HCT116 (cell line): ENCODE data around the gene ESRRG.

Experiments used
- CEBPB ChIP-seq: IDR thresholded peaks from 2 replicates; pipeline ENCODE4 v1.6.1; 2012; ENCODE audit warnings: low read depth
- CTCF ChIP-seq, 3 experiments: fragments of 200-600 bp in 1 of 3; sonication (generic) in 1 of 3; IDR thresholded peaks in 2 of 3; conservative IDR thresholded peaks in 1 of 3; 2 replicates each; pipeline ENCODE4 v1.5.1; 2012 to 2017; ENCODE audit warnings: low read depth in 2 of 3, low read length in 2 of 3, antibody characterized with exemption in 1 of 3, borderline replicate concordance in 1 of 3, control low read depth in 1 of 3, mild to moderate bottlenecking in 1 of 3, mixed read lengths in 1 of 3, mixed run types in 1 of 3, moderate library complexity in 1 of 3; ENCODE audit not compliant: insufficient read depth in 1 of 3
- EGR1 ChIP-seq: IDR thresholded peaks from 2 replicates; pipeline ENCODE4 v1.6.1; 2012; ENCODE audit warnings: low read depth
- EZH2 ChIP-seq: fragments of 200-600 bp; sonication (generic); IDR thresholded peaks from 2 replicates; pipeline ENCODE4 v1.6.1; 2017; ENCODE audit warnings: antibody characterized with exemption, mixed run types
- FOSL1 ChIP-seq: IDR thresholded peaks from 2 replicates; pipeline ENCODE4 v1.6.1; 2012; ENCODE audit warnings: low read depth
- POLR2A ChIP-seq: IDR thresholded peaks from 2 replicates; pipeline ENCODE4 v1.7.0; 2011; ENCODE audit warnings: borderline replicate concordance; ENCODE audit not compliant: insufficient read depth, insufficient read length; ENCODE audit errors: extremely low read depth
- POLR2AphosphoS5 ChIP-seq: IDR thresholded peaks from 2 replicates; pipeline ENCODE4 v1.6.1; 2011; ENCODE audit warnings: mild to moderate bottlenecking, low read depth, low read length, moderate library complexity
- RAD21 ChIP-seq: IDR thresholded peaks from 2 replicates; pipeline ENCODE4 v1.6.1; 2012; ENCODE audit warnings: low read depth, mild to moderate bottlenecking
- SIN3A ChIP-seq: IDR thresholded peaks from 2 replicates; pipeline ENCODE4 v1.6.1; 2012; ENCODE audit warnings: low read depth
- SP1 ChIP-seq: IDR thresholded peaks from 2 replicates; pipeline ENCODE4 v1.6.1; 2012; ENCODE audit warnings: low read depth
- YY1 ChIP-seq: IDR thresholded peaks from 2 replicates; pipeline ENCODE4 v1.6.1; 2011; ENCODE audit warnings: low read length, low read depth, moderate library complexity, mild to moderate bottlenecking; ENCODE audit not compliant: insufficient replicate concordance; ENCODE audit errors: extremely low read depth
- TF ChIP-seq, protein P1 (sequence below): IDR thresholded peaks from 2 replicates; pipeline ENCODE4 v1.6.1; 2012
- TF ChIP-seq, protein P2 (sequence below): IDR thresholded peaks from 2 replicates; pipeline ENCODE4 v1.6.1; 2012; ENCODE audit warnings: low read depth

- no peak for TF ChIP-seq CTCF (IDR thresholded peaks at IDR 0.05 in 2 of 3, conservative IDR thresholded peaks at IDR 0.05 in 1 of 3; ENCODE audit: borderline replicate concordance in 1 of 3, insufficient read depth in 1 of 3, low read depth in 2 of 3, low read length in 2 of 3)
- no peak for TF ChIP-seq YY1
- TF ChIP-seq, protein P1, sequence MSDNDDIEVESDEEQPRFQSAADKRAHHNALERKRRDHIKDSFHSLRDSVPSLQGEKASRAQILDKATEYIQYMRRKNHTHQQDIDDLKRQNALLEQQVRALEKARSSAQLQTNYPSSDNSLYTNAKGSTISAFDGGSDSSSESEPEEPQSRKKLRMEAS, result no peak
- TF ChIP-seq, protein P2, sequence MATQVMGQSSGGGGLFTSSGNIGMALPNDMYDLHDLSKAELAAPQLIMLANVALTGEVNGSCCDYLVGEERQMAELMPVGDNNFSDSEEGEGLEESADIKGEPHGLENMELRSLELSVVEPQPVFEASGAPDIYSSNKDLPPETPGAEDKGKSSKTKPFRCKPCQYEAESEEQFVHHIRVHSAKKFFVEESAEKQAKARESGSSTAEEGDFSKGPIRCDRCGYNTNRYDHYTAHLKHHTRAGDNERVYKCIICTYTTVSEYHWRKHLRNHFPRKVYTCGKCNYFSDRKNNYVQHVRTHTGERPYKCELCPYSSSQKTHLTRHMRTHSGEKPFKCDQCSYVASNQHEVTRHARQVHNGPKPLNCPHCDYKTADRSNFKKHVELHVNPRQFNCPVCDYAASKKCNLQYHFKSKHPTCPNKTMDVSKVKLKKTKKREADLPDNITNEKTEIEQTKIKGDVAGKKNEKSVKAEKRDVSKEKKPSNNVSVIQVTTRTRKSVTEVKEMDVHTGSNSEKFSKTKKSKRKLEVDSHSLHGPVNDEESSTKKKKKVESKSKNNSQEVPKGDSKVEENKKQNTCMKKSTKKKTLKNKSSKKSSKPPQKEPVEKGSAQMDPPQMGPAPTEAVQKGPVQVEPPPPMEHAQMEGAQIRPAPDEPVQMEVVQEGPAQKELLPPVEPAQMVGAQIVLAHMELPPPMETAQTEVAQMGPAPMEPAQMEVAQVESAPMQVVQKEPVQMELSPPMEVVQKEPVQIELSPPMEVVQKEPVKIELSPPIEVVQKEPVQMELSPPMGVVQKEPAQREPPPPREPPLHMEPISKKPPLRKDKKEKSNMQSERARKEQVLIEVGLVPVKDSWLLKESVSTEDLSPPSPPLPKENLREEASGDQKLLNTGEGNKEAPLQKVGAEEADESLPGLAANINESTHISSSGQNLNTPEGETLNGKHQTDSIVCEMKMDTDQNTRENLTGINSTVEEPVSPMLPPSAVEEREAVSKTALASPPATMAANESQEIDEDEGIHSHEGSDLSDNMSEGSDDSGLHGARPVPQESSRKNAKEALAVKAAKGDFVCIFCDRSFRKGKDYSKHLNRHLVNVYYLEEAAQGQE, result no peak
- TF ChIP-seq EZH2, result no peak
- no peak for TF ChIP-seq POLR2A
- no peak for TF ChIP-seq RAD21
- no peak for TF ChIP-seq SIN3A
- TF ChIP-seq SP1, result no peak
- no peak for TF ChIP-seq EGR1
- no peak for TF ChIP-seq POLR2AphosphoS5
- TF ChIP-seq FOSL1, result no peak
- TF ChIP-seq CEBPB, result no peak
Measured at GRCh38 chr1:216626394-216627067, 96.7 kb downstream of the ESRRG start.
